H1 (cell line): ENCODE measurements around the gene ACTN4. TPM values are rescaled to one million over a fixed set of nuclear protein-coding genes. Genes with fewer than 3 reads are reported as not detected.

Source experiments
- CTCF ChIA-PET: fragments of 300-600 bp; sonication (Branson Sonifier 250); formaldehyde crosslinking; loops from one replicate; lab custom pipeline; 2021; ENCODE audit not compliant: partially characterized antibody; lab: Charles Lee
- POLR2A ChIA-PET: fragments of 300-600 bp; sonication (Branson Sonifier 250); formaldehyde crosslinking; loops from one replicate; lab custom pipeline; 2021; ENCODE audit warnings: inconsistent platforms; ENCODE audit not compliant: partially characterized antibody; lab: Charles Lee
- DNase-seq, 2 experiments: peaks; one replicate each; pipeline versions ENCODE4 v3.0.0 to v3.0.0-alpha.2; 2010 to 2022; ENCODE audit warnings: low spot score in 2 of 2, low read depth in 1 of 2, mixed read lengths in 1 of 2
- FAIRE-seq: peaks from 2 replicates; lab custom pipeline; 2011; peaks lifted over from hg19 to GRCh38; lab: Jason Lieb, UNC
- H2AFZ ChIP-seq: 2 replicates; pipeline ENCODE4 v1.8.1; 2012; ENCODE audit warnings: low read length, inconsistent platforms
- H2AK5ac ChIP-seq: 2 replicates; pipeline ENCODE4 v1.6.1; 2013; ENCODE audit warnings: low read depth, low read length
- H2BK120ac ChIP-seq: replicated peaks from 2 replicates; pipeline ENCODE3; 2013; ENCODE audit warnings: low read depth, low read length, inconsistent platforms
- H2BK12ac ChIP-seq: 2 replicates; pipeline ENCODE4 v1.6.1; 2013; ENCODE audit warnings: low read depth, low read length
- H2BK15ac ChIP-seq: 2 replicates; pipeline ENCODE4 v1.6.1; 2013; ENCODE audit warnings: low read length
- H2BK20ac ChIP-seq: 2 replicates; pipeline ENCODE4 v1.6.1; 2013; ENCODE audit warnings: low read length
- H2BK5ac ChIP-seq: 2 replicates; pipeline ENCODE4 v1.6.1; 2013; ENCODE audit warnings: low read depth, low read length
- H3K14ac ChIP-seq: 2 replicates; pipeline ENCODE4 v1.6.1; 2013; ENCODE audit warnings: inconsistent platforms; ENCODE audit not compliant: insufficient read length
- H3K18ac ChIP-seq: 2 replicates; pipeline ENCODE4 v1.6.1; 2013; ENCODE audit warnings: low read length; ENCODE audit errors: extremely low read depth
- H3K23ac ChIP-seq: 2 replicates; pipeline ENCODE4 v1.6.1; 2013; ENCODE audit warnings: inconsistent platforms; ENCODE audit not compliant: insufficient read length
- H3K23me2 ChIP-seq: 2 replicates; pipeline ENCODE4 v1.6.1; 2013; ENCODE audit warnings: low read depth, low read length
- H3K27ac ChIP-seq: 2 replicates; pipeline ENCODE4 v1.6.1; 2011; ENCODE audit warnings: low read depth, low read length, inconsistent platforms
- H3K27me3 ChIP-seq, 4 experiments: replicated peaks in 1 of 4; 1 replicate in 1 of 4; 2 replicates in 3 of 4; pipeline versions ENCODE4 v1.6.1 to v1.8.1; 2011 to 2013; ENCODE audit warnings: low read length in 3 of 4, mild to moderate bottlenecking in 3 of 4, inconsistent platforms in 2 of 4, mixed read lengths in 2 of 4, moderate library complexity in 1 of 4; ENCODE audit not compliant: control insufficient read depth in 3 of 4, insufficient read depth in 3 of 4; ENCODE audit errors: extremely low read depth in 1 of 4
- H3K36me3 ChIP-seq, 4 experiments: 2 replicates each; pipeline versions ENCODE4 v1.6.1 to v1.8.1; 2011 to 2013; ENCODE audit warnings: mild to moderate bottlenecking in 4 of 4, low read length in 3 of 4, moderate library complexity in 2 of 4, control low read depth in 1 of 4, inconsistent platforms in 1 of 4; ENCODE audit not compliant: insufficient read depth in 4 of 4, control insufficient read depth in 2 of 4
- H3K4ac ChIP-seq: replicated peaks from 2 replicates; pipeline ENCODE3; 2013; ENCODE audit warnings: low read length, low read depth, mixed read lengths, inconsistent platforms; ENCODE audit not compliant: insufficient read length
- H3K4me1 ChIP-seq, 4 experiments: replicated peaks in 1 of 4; 1 replicate in 1 of 4; 2 replicates in 3 of 4; pipeline versions ENCODE4 v1.6.1 to v1.8.1; 2011 to 2013; ENCODE audit warnings: low read length in 3 of 4, inconsistent platforms in 2 of 4, mixed read lengths in 1 of 4; ENCODE audit not compliant: insufficient read depth in 4 of 4, control insufficient read depth in 3 of 4
- H3K4me2 ChIP-seq, 2 experiments: 2 replicates each; pipeline versions ENCODE4 v1.6.1 to v1.8.1; 2011 to 2013; ENCODE audit warnings: low read depth in 2 of 2, low read length in 2 of 2, control low read depth in 1 of 2, inconsistent platforms in 1 of 2, mild to moderate bottlenecking in 1 of 2; ENCODE audit not compliant: insufficient read depth in 1 of 2
- H3K4me3 ChIP-seq, 4 experiments: fragments of 200-600, 300-600 bp in 1 of 4; sonication (generic), shearing (Covaris generic), sonication (Bioruptor Twin) in 1 of 4; 2 replicates each; pipeline versions ENCODE4 v1.5.1 to v1.8.1; 2011 to 2016; ENCODE audit warnings: low read length in 4 of 4, low read depth in 3 of 4, control low read depth in 2 of 4, inconsistent platforms in 2 of 4, mild to moderate bottlenecking in 2 of 4, mixed read lengths in 1 of 4, moderate library complexity in 1 of 4; ENCODE audit not compliant: insufficient read depth in 2 of 4; ENCODE audit errors: extremely low read depth in 1 of 4
- H3K56ac ChIP-seq: replicated peaks from 2 replicates; pipeline ENCODE3; 2013; ENCODE audit warnings: low read depth, mild to moderate bottlenecking, mixed read lengths, low read length, inconsistent platforms; ENCODE audit not compliant: insufficient read length
- H3K79me1 ChIP-seq: 2 replicates; pipeline ENCODE4 v1.6.1; 2013; ENCODE audit warnings: low read depth, low read length, control low read depth
- H3K79me2 ChIP-seq, 2 experiments: 2 replicates each; pipeline versions ENCODE4 v1.6.1 to v1.8.1; 2012 to 2013; ENCODE audit warnings: low read length in 2 of 2, mild to moderate bottlenecking in 2 of 2, inconsistent platforms in 1 of 2; ENCODE audit not compliant: insufficient read depth in 2 of 2, control insufficient read depth in 1 of 2
- H3K9ac ChIP-seq, 4 experiments: replicated peaks in 1 of 4; 1 replicate in 1 of 4; 2 replicates in 3 of 4; pipeline versions ENCODE4 v1.6.1 to v1.8.1; 2011 to 2013; ENCODE audit warnings: low read depth in 3 of 4, low read length in 3 of 4, control low read depth in 2 of 4, mild to moderate bottlenecking in 2 of 4, moderate library complexity in 2 of 4, inconsistent platforms in 1 of 4; ENCODE audit errors: extremely low read depth in 1 of 4
- H3K9me3 ChIP-seq, 2 experiments: 2 replicates each; pipeline versions ENCODE4 v1.6.1 to v1.8.1; 2012 to 2013; ENCODE audit warnings: mild to moderate bottlenecking in 2 of 2, moderate library complexity in 2 of 2, control low read depth in 1 of 2, inconsistent platforms in 1 of 2, low read depth in 1 of 2, low read length in 1 of 2, mixed read lengths in 1 of 2; ENCODE audit not compliant: insufficient read depth in 2 of 2
- H4K20me1 ChIP-seq, 2 experiments: replicated peaks in 1 of 2; 2 replicates each; pipeline versions ENCODE3 to v1.8.1; 2011 to 2013; ENCODE audit warnings: inconsistent platforms in 2 of 2, low read length in 2 of 2, mild to moderate bottlenecking in 1 of 2; ENCODE audit not compliant: insufficient read depth in 2 of 2, control insufficient read depth in 1 of 2
- H4K5ac ChIP-seq: 2 replicates; pipeline ENCODE4 v1.6.1; 2013; ENCODE audit warnings: low read length, low read depth, mixed read lengths, inconsistent platforms; ENCODE audit not compliant: insufficient read length
- H4K8ac ChIP-seq: 2 replicates; pipeline ENCODE4 v1.8.0; 2013; ENCODE audit warnings: mild to moderate bottlenecking, moderate library complexity, low read length, inconsistent platforms; ENCODE audit not compliant: insufficient read depth; ENCODE audit errors: extremely low read depth
- H4K91ac ChIP-seq: replicated peaks from 2 replicates; pipeline ENCODE3; 2013; ENCODE audit warnings: low read length, mixed read lengths, inconsistent platforms; ENCODE audit not compliant: insufficient read length
- GABPA ChIP-seq: IDR thresholded peaks from 2 replicates; pipeline ENCODE4 v1.6.1; 2011; ENCODE audit warnings: mild to moderate bottlenecking, low read length, moderate library complexity, borderline replicate concordance; ENCODE audit not compliant: insufficient read depth
- RFX5 ChIP-seq: IDR thresholded peaks from 2 replicates; pipeline ENCODE4 v1.6.1; 2011; ENCODE audit warnings: low read depth, low read length, improper control_type of control experiment, borderline replicate concordance
- SIN3A ChIP-seq, 2 experiments: IDR thresholded peaks in 1 of 2; conservative IDR thresholded peaks in 1 of 2; 2 replicates each; pipeline ENCODE4 v1.6.1; 2011 to 2012; ENCODE audit warnings: low read length in 2 of 2, improper control_type of control experiment in 1 of 2, low read depth in 1 of 2, mild to moderate bottlenecking in 1 of 2
- WGBS, 2 experiments: shearing (Covaris generic) in 1 of 2; methylation state at CpG; one replicate each; pipeline versions ENCODE4 v1.1.6 to v1.1.7; 2013 to 2015; ENCODE audit warnings: low lambda C conversion rate in 2 of 2, mixed read lengths in 2 of 2, inconsistent platforms in 1 of 2, low coverage in 1 of 2, missing lambda C conversion rate in 1 of 2; ENCODE audit not compliant: insufficient replicate concordance in 2 of 2, insufficient coverage in 1 of 2, insufficient read length in 1 of 2; ENCODE audit errors: extremely low coverage in 1 of 2, missing lambda C conversion rate in 1 of 2; 5-methylcytosine and 5-hydroxymethylcytosine counted together
- polyA plus RNA-seq, 7 experiments: library from polyadenylated mRNA; depleted of rRNA in 3 of 7; stranded (reverse) in 5 of 7; unstranded in 2 of 7; fragments of >200 nt in 5 of 7; fragments of 200-250 nt in 2 of 7; gene quantifications; 1 replicate in 5 of 7; 2 replicates in 1 of 7; 4 replicates in 1 of 7; pipeline versions ENCODE4 v1.2.1 to v1.2.3, GENCODE V29; 2011 to 2013; ENCODE audit warnings: missing spikeins in 2 of 7, mixed read lengths in 2 of 7
- total RNA-seq: library from RNA; stranded (reverse); fragmentation: NEBNext Ultra II Directional; extraction: Animal tissue kit (Norgen Biotek cat#: 25700); gene quantifications from 2 replicates; pipeline ENCODE4 v1.2.1, GENCODE V29; 2021

Gene ACTN4
- total and polyA plus RNA-seq, 2 of the 8 experiments (the other 6 are each of a cell fraction or from before 2014, with no cell fraction given): 211 to 520 TPM

- Histone ChIP-seq H3K4me3 (no peak overlapping the region), H2BK12ac (no peak overlapping the region), H3K4me1 (no peaks in the 10 kb centered on the region; a peak in 1 of 7 replicates), H3K79me1 (no peaks in the 10 kb centered on the region), H2BK5ac (no peak overlapping the region), H3K36me3 (no peaks in the 10 kb centered on the region), H4K5ac (no peak overlapping the region), H2AK5ac (no peak overlapping the region), H4K8ac (no peak overlapping the region), H3K23ac (no peak overlapping the region), H4K91ac (no peak overlapping the region), H3K4me2 (no peak overlapping the region), H3K18ac (no peak overlapping the region), H2BK20ac (no peak overlapping the region), H3K56ac (no peak overlapping the region), H3K9ac (no peak overlapping the region; a peak in 1 of 7 replicates), H4K20me1 (no peaks in the 10 kb centered on the region), H3K27ac (no peak overlapping the region), H3K23me2 (no peaks in the 10 kb centered on the region), H3K79me2 (no peaks in the 10 kb centered on the region), H3K9me3 (no peaks in the 10 kb centered on the region), H3K27me3 (peaks cover 0 to 11% (median 4%) of the 10 kb centered on the region in 4 experiments; a peak in 5 of 7 replicates), H2BK120ac (no peak overlapping the region), H2BK15ac (no peak overlapping the region), H2AFZ (no peak overlapping the region), H3K14ac (no peak overlapping the region), H3K4ac (no peak overlapping the region)
- FAIRE-seq: no peak
- DNase-seq: no peak
- POLR2A ChIA-PET: interaction anchor here (0.7 to 1.2 kb wide), 2 partner anchors 110 to 145 kb away, joined by 3 read pairs; no protein-coding TSS in a partner anchor
- CTCF ChIA-PET: interaction anchor here (0.6 to 1.4 kb wide), 2 partner anchors 12 to 439 kb away, joined by 3 read pairs; no protein-coding TSS in a partner anchor
- WGBS, 2 experiments: 96% methylated on average over 4 of the region's 6 CpGs; no CpG with 5 or more reads in 1 of the 2 experiments
- TF ChIP-seq GABPA: no peak
- TF ChIP-seq SIN3A (conservative IDR thresholded peaks at IDR 0.05 in 1 of 2, IDR thresholded peaks at IDR 0.05 in 1 of 2; ENCODE audit: low read depth in 1 of 2, low read length in 2 of 2): no peak
- no peak for TF ChIP-seq RFX5
These were observed 95.5 kb downstream of the ACTN4 start for GRCh38 chr19:38742906-38743305.
